Mucosa of descending colon (tissue), 3 donors: ENCODE results near the gene ZNF396. TPM values are rescaled to one million over a fixed set of nuclear protein-coding genes. Genes with fewer than 3 reads are reported as not detected.

Source experiments
- ATAC-seq: fragments of 200-7000 bp; cut with Tn5 transposase; one replicate; pipeline ENCODE4 v1.9.1; 2020; ENCODE audit warnings: mild to moderate bottlenecking, moderate library complexity
- DNase-seq, 3 donors: peaks; one replicate each; pipeline ENCODE4 v3.0.0-alpha.2; 2020
- H3K36me3 ChIP-seq: fragments of 200-600 bp; one replicate; pipeline ENCODE4 v1.8.0; 2021; ENCODE audit warnings: low read depth, mild to moderate bottlenecking
- H3K4me1 ChIP-seq: fragments of 200-600 bp; one replicate; pipeline ENCODE4 v1.8.0; 2021; ENCODE audit warnings: low read depth, mild to moderate bottlenecking
- H3K4me3 ChIP-seq: fragments of 200-600 bp; one replicate; pipeline ENCODE4 v1.8.0; 2021; ENCODE audit warnings: mild to moderate bottlenecking
- H3K9me3 ChIP-seq: fragments of 200-600 bp; one replicate; pipeline ENCODE4 v1.8.0; 2021; ENCODE audit warnings: mild to moderate bottlenecking
- CTCF ChIP-seq: fragments of 200-600 bp; IDR thresholded peaks from one replicate; pipeline ENCODE4 v1.8.0; 2022; ENCODE audit warnings: antibody characterized with exemption, mild to moderate bottlenecking
- intact Hi-C, 2 donors: fragments of 100-400 bp; cut with DNase I in 1 of 2; cut with micrococcal nuclease in 1 of 2; formaldehyde crosslinking; loops; one replicate each; pipeline versions ENCODE4 v1.11.0 to v1.11.1; 2022; cut with DNase I, micrococcal nuclease
- total RNA-seq, 3 donors: library from RNA; stranded (reverse); fragmentation: NEBNext Ultra II Directional in 2 of 3; extraction: Animal tissue kit (Norgen Biotek cat#: 25700) in 2 of 3; gene quantifications; one replicate each; pipeline versions ENCODE4 v1.2.1 to v1.2.4, GENCODE V29; 2021 to 2023
- donor health status: DM: no; HTN: no; CAD: no; lungs with moderate emphysema.
- donor health status: DM: no; HTN: no; CAD: no.
- donor health status: DM: no; HTN: yes; CAD: no.

Gene ZNF396
- total RNA-seq, 3 donors from 2014 or later, result 2.7 to 6.1 (median 2.8) TPM

GRCh38 chr18:35392375-35392774 is 15.2 kb upstream of the ZNF396 start:
- Histone ChIP-seq H3K4me1 (no peaks in the 10 kb centered on the region), H3K36me3 (no peaks in the 10 kb centered on the region), H3K4me3 (no peak overlapping the region), H3K9me3 (no peaks in the 10 kb centered on the region)
- no peak for DNase-seq
- intact Hi-C loops, result no loop called here
- no peak for ATAC-seq
- TF ChIP-seq CTCF, result no peak

GRCh38 chr18:35390951-35391700 is 14.0 kb upstream of the ZNF396 start:
- Histone ChIP-seq H3K36me3 (no peaks in the 10 kb centered on the region), H3K9me3 (no peaks in the 10 kb centered on the region), H3K4me1 (no peaks in the 10 kb centered on the region), H3K4me3 (no peak overlapping the region)
- TF ChIP-seq CTCF, result no peak
- ATAC-seq (no peak), DNase-seq (no peak)
- intact Hi-C loops, result no loop called here

GRCh38 chr18:35389095-35389618 is 12.0 kb upstream of the ZNF396 start:
- no peak overlapping the region for H3K4me3 ChIP-seq
- DNase-seq (no peak), ATAC-seq (no peak)
- H3K4me1 ChIP-seq, result no peaks in the 10 kb centered on the region
- no peak for TF ChIP-seq CTCF
- intact Hi-C loops, result no loop called here
- no peaks in the 10 kb centered on the region for H3K36me3 ChIP-seq
- H3K9me3 ChIP-seq, result no peaks in the 10 kb centered on the region

- intact Hi-C loops, result no loop called here
- DNase-seq (no peak), ATAC-seq (peak; percentile 46)
- TF ChIP-seq CTCF, result no peak
- no peaks in the 10 kb centered on the region for H3K4me1 ChIP-seq
- H3K9me3 ChIP-seq, result no peaks in the 10 kb centered on the region
- H3K36me3 ChIP-seq, result no peaks in the 10 kb centered on the region
- no peak overlapping the region for H3K4me3 ChIP-seq
These were observed 10.0 kb upstream of the ZNF396 start for GRCh38 chr18:35387152-35387571.

GRCh38 chr18:35386600-35387100 is 9.5 kb upstream of the ZNF396 start:
- intact Hi-C loops, result no loop called here
- peak; percentile 77 for TF ChIP-seq CTCF
- DNase-seq, result peak in 1 of 3 donors; percentile 78
- H3K4me1 ChIP-seq, result no peaks in the 10 kb centered on the region
- peak; percentile 93 for ATAC-seq
- no peaks in the 10 kb centered on the region for H3K9me3 ChIP-seq
- H3K36me3 ChIP-seq, result no peaks in the 10 kb centered on the region
- no peak overlapping the region for H3K4me3 ChIP-seq
